G401 (cell line): ENCODE results near the gene MAP2. TPM values are rescaled to one million over a fixed set of nuclear protein-coding genes. Genes with fewer than 3 reads are reported as not detected.
"Not testable (repeated sequence)": the region's sequence is repeated elsewhere in the genome, so short reads cannot be mapped to it uniquely, and the experiment has no call there.

ENCODE experiments used
- DNase-seq: peaks from one replicate; pipeline ENCODE4 v3.0.0-alpha.2; 2015; ENCODE audit warnings: low spot score
- in situ Hi-C: cut with HindIII; loops from 2 replicates; pipeline ENCODE4 v1.10.0; 2016; ENCODE audit warnings: low sequenced_read_pairs, mixed read lengths
- total RNA-seq: library from RNA; depleted of rRNA; stranded (reverse); fragments of >200 nt; shearing (Covaris generic); gene quantifications from 2 replicates; pipeline ENCODE4 v1.2.3, GENCODE V29; 2014

The MAP2 gene
- total RNA-seq, 1 experiment from 2014 or later = not detected

- in situ Hi-C loops = no loop called here
- DNase-seq = no peak
Measured at GRCh38 chr2:209574515-209574914, 150.7 kb downstream of the MAP2 start.

GRCh38 chr2:209577376-209578357 lies 153.8 kb downstream of the MAP2 start:
- in situ Hi-C loops = no loop called here
- DNase-seq = no peak

GRCh38 chr2:209578394-209579001 lies 154.7 kb downstream of the MAP2 start:
- DNase-seq = peak; percentile 64
- in situ Hi-C loops = no loop called here

- peak; percentile 95 for DNase-seq
- in situ Hi-C loops = no loop called here
Measured at GRCh38 chr2:209579230-209579749, 155.4 kb downstream of the MAP2 start.

GRCh38 chr2:209581040-209581439 lies 157.2 kb downstream of the MAP2 start:
- in situ Hi-C loops = no loop called here
- DNase-seq = peak; percentile 43

GRCh38 chr2:209582281-209582680 lies 158.4 kb downstream of the MAP2 start:
- in situ Hi-C loops = no loop called here
- DNase-seq = no peak

GRCh38 chr2:209584472-209584871 lies 160.6 kb downstream of the MAP2 start:
- DNase-seq = no peak
- in situ Hi-C loops = no loop called here

- in situ Hi-C loops = no loop called here
- DNase-seq = no peak
Measured at GRCh38 chr2:209584915-209585314, 161.1 kb downstream of the MAP2 start.

GRCh38 chr2:209591021-209591420 lies 167.2 kb downstream of the MAP2 start:
- DNase-seq = no peak
- in situ Hi-C loops = no loop called here

- DNase-seq = peak; percentile 39
- in situ Hi-C loops = no loop called here
Measured at GRCh38 chr2:209592106-209592505, 168.3 kb downstream of the MAP2 start.

- in situ Hi-C loops = no loop called here
- DNase-seq = no peak
Measured at GRCh38 chr2:209593930-209594329, 170.1 kb downstream of the MAP2 start.

- DNase-seq = no peak
- in situ Hi-C loops = no loop called here
Measured at GRCh38 chr2:209596262-209596661, 172.4 kb downstream of the MAP2 start.

GRCh38 chr2:209598227-209598626 lies 174.4 kb downstream of the MAP2 start:
- in situ Hi-C loops, DNase-seq: not testable (repeated sequence)

- in situ Hi-C loops = no loop called here
- no peak for DNase-seq
Measured at GRCh38 chr2:209600341-209601171, 176.7 kb downstream of the MAP2 start.

GRCh38 chr2:209601497-209601896 lies 177.7 kb downstream of the MAP2 start:
- in situ Hi-C loops = no loop called here
- no peak for DNase-seq

GRCh38 chr2:209602259-209602658 lies 178.4 kb downstream of the MAP2 start:
- in situ Hi-C loops = no loop called here

GRCh38 chr2:209609531-209609930 lies 185.7 kb downstream of the MAP2 start:
- in situ Hi-C loops = no loop called here

More at GRCh38 chr2:209602259-209602658, 178.4 kb downstream of the MAP2 start:
- no peak for DNase-seq

GRCh38 chr2:209610631-209611030 lies 186.8 kb downstream of the MAP2 start:
- DNase-seq = no peak
- in situ Hi-C loops = no loop called here

More at GRCh38 chr2:209609531-209609930, 185.7 kb downstream of the MAP2 start:
- no peak for DNase-seq

- in situ Hi-C loops = no loop called here
- no peak for DNase-seq
Measured at GRCh38 chr2:209613649-209614305, 189.9 kb downstream of the MAP2 start.
